Osteoblast (primary cell): ENCODE measurements around the gene TTC8. TPM values are rescaled to one million over a fixed set of nuclear protein-coding genes. Genes with fewer than 3 reads are reported as not detected.

Experiments used
- DNase-seq: peaks from one replicate; pipeline ENCODE4 v3.0.0; 2011; ENCODE audit warnings: low spot score, mixed read lengths; ENCODE audit not compliant: insufficient read length; ENCODE audit errors: missing footprints
- H2AFZ ChIP-seq: 2 replicates; pipeline ENCODE4 v1.6.0; 2011; ENCODE audit warnings: mild to moderate bottlenecking, low read length
- H3K27ac ChIP-seq: 2 replicates; pipeline ENCODE4 v1.5.1; 2011; ENCODE audit warnings: mild to moderate bottlenecking, low read depth, low read length, moderate library complexity
- H3K27me3 ChIP-seq: 2 replicates; pipeline ENCODE4 v1.6.0; 2012; ENCODE audit warnings: mild to moderate bottlenecking, control low read depth, inconsistent platforms, low read length, moderate library complexity; ENCODE audit not compliant: insufficient read depth
- H3K36me3 ChIP-seq: 2 replicates; pipeline ENCODE4 v1.5.1; 2011; ENCODE audit warnings: mild to moderate bottlenecking, low read length, control low read depth, moderate library complexity; ENCODE audit not compliant: insufficient read depth
- H3K4me1 ChIP-seq: 2 replicates; pipeline ENCODE4 v1.5.1; 2011; ENCODE audit warnings: mild to moderate bottlenecking, low read length, control low read depth, moderate library complexity; ENCODE audit not compliant: insufficient read depth
- H3K4me2 ChIP-seq: 2 replicates; pipeline ENCODE4 v1.6.0; 2011; ENCODE audit warnings: mild to moderate bottlenecking, low read length; ENCODE audit not compliant: insufficient read depth
- H3K4me3 ChIP-seq: fragments of 200-600 bp; sonication (generic); 3 replicates; pipeline ENCODE4 v1.5.1; 2012; ENCODE audit warnings: mild to moderate bottlenecking, low read length, inconsistent platforms; ENCODE audit not compliant: insufficient read depth
- H3K79me2 ChIP-seq: 2 replicates; pipeline ENCODE4 v1.6.0; 2012; ENCODE audit warnings: mild to moderate bottlenecking, low read length, control low read depth, inconsistent platforms; ENCODE audit not compliant: insufficient read depth
- H3K9me3 ChIP-seq: 2 replicates; pipeline ENCODE4 v1.5.1; 2011; ENCODE audit warnings: low read depth, low read length, control low read depth
- H4K20me1 ChIP-seq: 2 replicates; pipeline ENCODE4 v1.6.0; 2012; ENCODE audit warnings: mild to moderate bottlenecking, low read length, control low read depth; ENCODE audit not compliant: insufficient read depth
- CTCF ChIP-seq: IDR thresholded peaks from 2 replicates; pipeline ENCODE4 v1.5.1; 2011; ENCODE audit warnings: mild to moderate bottlenecking, low read depth, low read length, moderate library complexity; ENCODE audit errors: extremely low read depth
- small RNA-seq: library from RNA; depleted of rRNA; stranded (forward); fragments of <200 nt; gene quantifications from one replicate; pipeline ENCODE3, GENCODE V24; 2012
- total RNA-seq: library from RNA; depleted of rRNA; stranded (reverse); fragments of >200 nt; gene quantifications from 2 replicates; pipeline ENCODE4 v1.2.3, GENCODE V29; 2012

Gene TTC8
- total RNA-seq, 1 donor: 30.8 TPM

GRCh38 chr14:88911809-88912208 is 87.4 kb downstream of the TTC8 start:
- no peak for DNase-seq
- H3K9me3 ChIP-seq: no peaks in the 10 kb centered on the region
- TF ChIP-seq CTCF: no peak
- no peaks in the 10 kb centered on the region for H3K36me3 ChIP-seq
- no peak overlapping the region for H3K4me3 ChIP-seq
- no peaks in the 10 kb centered on the region for H4K20me1 ChIP-seq
- H3K27ac ChIP-seq: no peak overlapping the region
- no peaks in the 10 kb centered on the region for H3K4me1 ChIP-seq
- H2AFZ ChIP-seq: no peak overlapping the region
- no peaks in the 10 kb centered on the region for H3K27me3 ChIP-seq
- no peaks in the 10 kb centered on the region for H3K79me2 ChIP-seq
- no peak overlapping the region for H3K4me2 ChIP-seq

- TF ChIP-seq CTCF: no peak
- H3K9me3 ChIP-seq: no peaks in the 10 kb centered on the region
- H3K4me2 ChIP-seq: no peak overlapping the region
These were observed 90.5 kb downstream of the TTC8 start for GRCh38 chr14:88914956-88915355.

GRCh38 chr14:88919502-88919901 is 95.1 kb downstream of the TTC8 start:
- H3K79me2 ChIP-seq: no peaks in the 10 kb centered on the region
- no peaks in the 10 kb centered on the region for H3K9me3 ChIP-seq
- H4K20me1 ChIP-seq: no peaks in the 10 kb centered on the region
- H3K27me3 ChIP-seq: no peaks in the 10 kb centered on the region
- H3K4me1 ChIP-seq: no peaks in the 10 kb centered on the region
- no peaks in the 10 kb centered on the region for H3K36me3 ChIP-seq
- H3K27ac ChIP-seq: no peak overlapping the region
- no peak overlapping the region for H2AFZ ChIP-seq
- H3K4me3 ChIP-seq: no peak overlapping the region
- no peak for TF ChIP-seq CTCF
- H3K4me2 ChIP-seq: no peak overlapping the region
- no peak for DNase-seq

More at GRCh38 chr14:88914956-88915355, 90.5 kb downstream of the TTC8 start:
- H3K4me1 ChIP-seq: no peaks in the 10 kb centered on the region
- H2AFZ ChIP-seq: no peak overlapping the region
- H3K36me3 ChIP-seq: no peaks in the 10 kb centered on the region
- no peak overlapping the region for H3K4me3 ChIP-seq
- no peaks in the 10 kb centered on the region for H3K79me2 ChIP-seq
- DNase-seq: no peak
- no peaks in the 10 kb centered on the region for H3K27me3 ChIP-seq
- no peak overlapping the region for H3K27ac ChIP-seq
- H4K20me1 ChIP-seq: no peaks in the 10 kb centered on the region

Small RNA genes within 50 kb of the gene (small RNA-seq; reads per million reads assigned to genes)
- not detected for gene RF00019
- gene RNU4-92P: not detected

Other genes starting within 250 kb of the TTC8 start
- under 0.01 TPM in 2 replicates for gene EML5, start 31.7 kb upstream of the TTC8 start, total RNA-seq